Esophagus (tissue), 2 donors: ENCODE results near the gene COG4. TPM values are rescaled to one million over a fixed set of nuclear protein-coding genes. Genes with fewer than 3 reads are reported as not detected.

Experiments used
- H3K27ac ChIP-seq, 2 donors: one replicate each; pipeline ENCODE4 v1.5.1; 2013; ENCODE audit warnings: low read depth in 2 of 2, mild to moderate bottlenecking in 2 of 2, inconsistent platforms in 1 of 2, low read length in 1 of 2, moderate library complexity in 1 of 2
- H3K27me3 ChIP-seq, 2 donors: one replicate each; pipeline ENCODE4 v1.6.1; 2013; ENCODE audit warnings: low read length in 2 of 2, control low read depth in 1 of 2, mild to moderate bottlenecking in 1 of 2; ENCODE audit not compliant: insufficient read depth in 2 of 2, control insufficient read depth in 1 of 2
- H3K36me3 ChIP-seq, 2 donors: one replicate each; pipeline ENCODE4 v1.6.1; 2013; ENCODE audit warnings: low read length in 1 of 2; ENCODE audit not compliant: control insufficient read depth in 2 of 2, insufficient read depth in 2 of 2
- H3K4me1 ChIP-seq, 2 donors: one replicate each; pipeline ENCODE4 v1.6.1; 2013; ENCODE audit warnings: low read length in 1 of 2; ENCODE audit not compliant: control insufficient read depth in 2 of 2, insufficient read depth in 2 of 2
- H3K4me3 ChIP-seq, 2 donors: one replicate each; pipeline ENCODE4 v1.5.1; 2013; ENCODE audit warnings: low read length in 2 of 2, mild to moderate bottlenecking in 2 of 2, low read depth in 1 of 2, moderate library complexity in 1 of 2
- H3K9me3 ChIP-seq, 2 donors: one replicate each; pipeline ENCODE4 v1.6.1; 2013; ENCODE audit warnings: mild to moderate bottlenecking in 2 of 2, low read depth in 1 of 2, low read length in 1 of 2, moderate library complexity in 1 of 2; ENCODE audit not compliant: control insufficient read depth in 2 of 2, insufficient read depth in 1 of 2
- WGBS, 2 donors: extraction: QIAGEN DNeasy Blood & Tissue Kit; methylation state at CpG; one replicate each; pipeline ENCODE4 v1.1.7; 2013; 5-methylcytosine and 5-hydroxymethylcytosine counted together
- polyA plus RNA-seq, 2 donors: library from polyadenylated mRNA; stranded (reverse); fragments of 200-250 nt; gene quantifications; one replicate each; pipeline ENCODE4 v1.2.3, GENCODE V29; 2013
- donor health status: healthy with polysubstance abuse.
- donor health status: Bipolar disorder and iron deficiency.

COG4 gene
- polyA plus RNA-seq, 2 donors = 41.8 to 42.7 TPM

GRCh38 chr16:70512456-70512855 lies 10.9 kb downstream of the COG4 start:
- Histone ChIP-seq H3K9me3 (no peaks in the 10 kb centered on the region), H3K27ac (no peak overlapping the region), H3K27me3 (no peaks in the 10 kb centered on the region), H3K4me1 (no peaks in the 10 kb centered on the region), H3K4me3 (no peak overlapping the region), H3K36me3 (peaks cover 16 to 24% of the 10 kb centered on the region in 2 donors)
- 88 to 96% methylated on average over 5 of the region's 5 CpGs for WGBS, 2 donors

GRCh38 chr16:70511833-70512232 lies 11.5 kb downstream of the COG4 start:
- no peaks in the 10 kb centered on the region for H3K4me1 ChIP-seq
- H3K36me3 ChIP-seq = peaks cover 12 to 23% of the 10 kb centered on the region in 2 donors
- H3K9me3 ChIP-seq = no peaks in the 10 kb centered on the region
- H3K4me3 ChIP-seq = no peak overlapping the region
- H3K27ac ChIP-seq = no peak overlapping the region
- 97 to 100% methylated on average over 1 of the region's 1 CpG for WGBS, 2 donors
- H3K27me3 ChIP-seq = no peaks in the 10 kb centered on the region

- Histone ChIP-seq H3K36me3 (peaks cover 12 to 18% of the 10 kb centered on the region in 2 donors), H3K4me3 (no peak overlapping the region), H3K9me3 (no peaks in the 10 kb centered on the region), H3K27ac (no peak overlapping the region), H3K27me3 (no peaks in the 10 kb centered on the region), H3K4me1 (no peaks in the 10 kb centered on the region)
- WGBS, 2 donors = 96% methylated on average over 3 of the region's 3 CpGs
These were observed 13.1 kb downstream of the COG4 start for GRCh38 chr16:70510216-70510615.

GRCh38 chr16:70508752-70509151 lies 14.6 kb downstream of the COG4 start:
- Histone ChIP-seq H3K4me1 (no peaks in the 10 kb centered on the region), H3K4me3 (no peak overlapping the region), H3K27me3 (no peaks in the 10 kb centered on the region), H3K27ac (no peak overlapping the region), H3K9me3 (no peaks in the 10 kb centered on the region), H3K36me3 (peaks cover 12 to 15% of the 10 kb centered on the region in 2 donors)
- 60 to 69% methylated on average over 5 of the region's 5 CpGs for WGBS, 2 donors

GRCh38 chr16:70496513-70496912 lies 26.8 kb downstream of the COG4 start:
- no peak overlapping the region for H3K27ac ChIP-seq

GRCh38 chr16:70495425-70496182 lies 27.8 kb downstream of the COG4 start:
- H3K9me3 ChIP-seq = no peaks in the 10 kb centered on the region
- H3K27me3 ChIP-seq = no peaks in the 10 kb centered on the region
- no peaks in the 10 kb centered on the region for H3K4me1 ChIP-seq
- WGBS, 2 donors = 95 to 96% methylated on average over 9 of the region's 9 CpGs
- H3K4me3 ChIP-seq = no peak overlapping the region
- H3K36me3 ChIP-seq = peaks cover 18 to 28% of the 10 kb centered on the region in 2 donors
- H3K27ac ChIP-seq = no peak overlapping the region

More at GRCh38 chr16:70496513-70496912, 26.8 kb downstream of the COG4 start:
- no peaks in the 10 kb centered on the region for H3K4me1 ChIP-seq
- WGBS, 2 donors = 89 to 95% methylated on average over 6 of the region's 6 CpGs
- H3K4me3 ChIP-seq = no peak overlapping the region
- peaks cover 18 to 28% of the 10 kb centered on the region in 2 donors for H3K36me3 ChIP-seq
- no peaks in the 10 kb centered on the region for H3K27me3 ChIP-seq
- H3K9me3 ChIP-seq = no peaks in the 10 kb centered on the region

GRCh38 chr16:70494777-70495176 lies 28.6 kb downstream of the COG4 start:
- H3K27me3 ChIP-seq = no peaks in the 10 kb centered on the region
- 87 to 93% methylated on average over 2 of the region's 2 CpGs for WGBS, 2 donors

GRCh38 chr16:70494202-70494770 lies 29.1 kb downstream of the COG4 start:
- Histone ChIP-seq H3K4me1 (no peaks in the 10 kb centered on the region), H3K9me3 (no peaks in the 10 kb centered on the region), H3K27me3 (no peaks in the 10 kb centered on the region), H3K4me3 (no peak overlapping the region), H3K36me3 (peaks cover 18 to 36% of the 10 kb centered on the region in 2 donors), H3K27ac (no peak overlapping the region)
- 75 to 80% methylated on average over 5 of the region's 5 CpGs for WGBS, 2 donors

More at GRCh38 chr16:70494777-70495176, 28.6 kb downstream of the COG4 start:
- Histone ChIP-seq H3K9me3 (no peaks in the 10 kb centered on the region), H3K36me3 (peaks cover 18 to 34% of the 10 kb centered on the region in 2 donors), H3K4me1 (no peaks in the 10 kb centered on the region), H3K4me3 (no peak overlapping the region), H3K27ac (no peak overlapping the region)

- 85 to 91% methylated on average over 3 of the region's 3 CpGs for WGBS, 2 donors
- H3K36me3 ChIP-seq = peaks cover 18 to 36% of the 10 kb centered on the region in 2 donors
- no peak overlapping the region for H3K27ac ChIP-seq
- H3K27me3 ChIP-seq = no peaks in the 10 kb centered on the region
- H3K4me3 ChIP-seq = no peak overlapping the region
- H3K4me1 ChIP-seq = no peaks in the 10 kb centered on the region
- H3K9me3 ChIP-seq = no peaks in the 10 kb centered on the region
These were observed 29.6 kb downstream of the COG4 start for GRCh38 chr16:70493802-70494201.

- WGBS, 2 donors = 86 to 87% methylated on average over 6 of the region's 6 CpGs
- H3K9me3 ChIP-seq = no peaks in the 10 kb centered on the region
- H3K27ac ChIP-seq = no peak overlapping the region
- no peaks in the 10 kb centered on the region for H3K27me3 ChIP-seq
- no peaks in the 10 kb centered on the region for H3K4me1 ChIP-seq
- peaks cover 8 to 18% of the 10 kb centered on the region in 2 donors for H3K36me3 ChIP-seq
- no peak overlapping the region for H3K4me3 ChIP-seq
These were observed 33.1 kb downstream of the COG4 start for GRCh38 chr16:70490261-70490660.
